PFSK-1 (cell line): ENCODE results near the gene HMCN2.

ENCODE experiments used
- FOXP2 ChIP-seq: optimal IDR thresholded peaks from 2 replicates; pipeline ENCODE3; 2011; ENCODE audit warnings: borderline replicate concordance, control low read depth, inconsistent platforms; ENCODE audit not compliant: insufficient read depth; ENCODE audit errors: extremely low read length, extremely low read depth
- POLR2AphosphoS5 ChIP-seq: IDR thresholded peaks from 2 replicates; pipeline ENCODE4 v1.6.1; 2012; ENCODE audit warnings: low read depth, mild to moderate bottlenecking, control low read depth, low read length, moderate library complexity
- SIN3A ChIP-seq: IDR thresholded peaks from 2 replicates; pipeline ENCODE4 v1.6.1; 2012; ENCODE audit warnings: mild to moderate bottlenecking, low read length, moderate library complexity, borderline replicate concordance; ENCODE audit not compliant: insufficient read depth
- TAF1 ChIP-seq: IDR thresholded peaks from 2 replicates; pipeline ENCODE4 v1.6.1; 2012; ENCODE audit warnings: low read length, control low read depth, borderline replicate concordance; ENCODE audit not compliant: insufficient read depth
- TF ChIP-seq, protein P1 (sequence below), 2 experiments: IDR thresholded peaks; 2 replicates each; pipeline versions ENCODE4 v1.6.1 to v1.8.0; 2011 to 2012; ENCODE audit warnings: low read depth in 2 of 2, low read length in 2 of 2, control low read depth in 1 of 2, inconsistent platforms in 1 of 2, mild to moderate bottlenecking in 1 of 2, moderate library complexity in 1 of 2; ENCODE audit not compliant: insufficient read depth in 1 of 2

The HMCN2 gene

DNA sequence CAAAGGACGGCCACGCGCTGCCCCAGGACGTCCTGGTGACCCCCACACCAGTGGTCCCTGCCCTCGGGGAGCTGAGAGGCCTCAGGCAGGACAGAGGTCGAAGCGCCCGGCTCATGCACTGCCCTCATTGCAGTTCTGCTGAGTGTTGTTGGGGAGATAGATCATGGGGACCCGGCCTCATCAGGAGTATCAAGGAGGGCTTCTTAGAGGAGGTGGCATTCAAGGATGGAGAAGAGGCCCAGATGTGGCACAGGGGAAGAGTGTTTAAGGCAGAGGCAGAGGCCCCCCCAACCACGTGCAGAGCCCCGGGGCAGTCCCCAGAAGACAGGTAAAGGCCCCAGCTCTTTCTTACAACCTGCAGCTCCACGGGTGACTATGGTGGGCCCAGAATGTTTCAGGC, 205.4 kb downstream of the HMCN2 start:
- TF ChIP-seq, protein P1, sequence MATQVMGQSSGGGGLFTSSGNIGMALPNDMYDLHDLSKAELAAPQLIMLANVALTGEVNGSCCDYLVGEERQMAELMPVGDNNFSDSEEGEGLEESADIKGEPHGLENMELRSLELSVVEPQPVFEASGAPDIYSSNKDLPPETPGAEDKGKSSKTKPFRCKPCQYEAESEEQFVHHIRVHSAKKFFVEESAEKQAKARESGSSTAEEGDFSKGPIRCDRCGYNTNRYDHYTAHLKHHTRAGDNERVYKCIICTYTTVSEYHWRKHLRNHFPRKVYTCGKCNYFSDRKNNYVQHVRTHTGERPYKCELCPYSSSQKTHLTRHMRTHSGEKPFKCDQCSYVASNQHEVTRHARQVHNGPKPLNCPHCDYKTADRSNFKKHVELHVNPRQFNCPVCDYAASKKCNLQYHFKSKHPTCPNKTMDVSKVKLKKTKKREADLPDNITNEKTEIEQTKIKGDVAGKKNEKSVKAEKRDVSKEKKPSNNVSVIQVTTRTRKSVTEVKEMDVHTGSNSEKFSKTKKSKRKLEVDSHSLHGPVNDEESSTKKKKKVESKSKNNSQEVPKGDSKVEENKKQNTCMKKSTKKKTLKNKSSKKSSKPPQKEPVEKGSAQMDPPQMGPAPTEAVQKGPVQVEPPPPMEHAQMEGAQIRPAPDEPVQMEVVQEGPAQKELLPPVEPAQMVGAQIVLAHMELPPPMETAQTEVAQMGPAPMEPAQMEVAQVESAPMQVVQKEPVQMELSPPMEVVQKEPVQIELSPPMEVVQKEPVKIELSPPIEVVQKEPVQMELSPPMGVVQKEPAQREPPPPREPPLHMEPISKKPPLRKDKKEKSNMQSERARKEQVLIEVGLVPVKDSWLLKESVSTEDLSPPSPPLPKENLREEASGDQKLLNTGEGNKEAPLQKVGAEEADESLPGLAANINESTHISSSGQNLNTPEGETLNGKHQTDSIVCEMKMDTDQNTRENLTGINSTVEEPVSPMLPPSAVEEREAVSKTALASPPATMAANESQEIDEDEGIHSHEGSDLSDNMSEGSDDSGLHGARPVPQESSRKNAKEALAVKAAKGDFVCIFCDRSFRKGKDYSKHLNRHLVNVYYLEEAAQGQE (IDR thresholded peaks at IDR 0.05; ENCODE audit: insufficient read depth in 1 of 2, low read depth in 2 of 2, low read length in 2 of 2) = no peak
- TF ChIP-seq SIN3A = no peak
- no peak for TF ChIP-seq POLR2AphosphoS5
- TF ChIP-seq TAF1 = no peak
- no peak for TF ChIP-seq FOXP2

DNA sequence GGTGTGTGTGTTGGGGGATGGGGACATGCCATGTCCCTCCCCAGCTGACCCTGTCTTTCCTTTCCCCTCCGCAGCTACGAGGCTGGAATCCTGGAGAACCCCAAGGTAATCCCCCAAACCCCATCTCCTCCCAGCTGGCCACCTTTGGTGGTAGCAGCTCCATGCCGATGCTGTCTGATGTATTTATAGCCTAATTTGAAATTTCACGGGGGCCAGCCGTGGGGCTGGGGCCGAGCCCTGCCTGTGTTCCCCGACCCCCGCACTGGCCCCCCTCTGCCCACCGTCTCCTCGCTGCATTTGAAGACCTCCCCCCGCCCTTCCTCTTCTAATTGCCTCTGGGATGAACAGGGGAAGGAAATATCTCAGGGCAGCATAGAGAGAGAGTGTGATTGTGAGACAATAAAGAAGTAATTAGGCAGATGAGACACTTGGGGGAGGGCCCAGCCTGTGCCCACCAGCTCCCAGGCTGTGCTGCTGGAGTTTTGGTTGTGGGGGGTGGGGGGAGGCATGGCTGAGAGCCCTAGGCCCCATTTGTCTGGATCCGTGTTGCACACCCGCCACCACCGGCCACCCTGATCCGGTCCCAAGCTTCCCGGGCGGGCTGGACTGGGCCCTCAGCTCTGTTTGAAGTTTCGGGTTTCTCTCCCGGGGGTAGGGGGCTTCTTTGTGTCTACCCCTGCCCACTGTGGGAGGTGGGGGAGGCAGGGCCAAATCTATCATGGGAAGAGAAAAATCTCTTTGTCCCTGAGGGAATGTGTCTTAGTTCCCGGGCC, 206.0 kb downstream of the HMCN2 start:
- no peak for TF ChIP-seq SIN3A
- TF ChIP-seq FOXP2 = no peak

DNA sequence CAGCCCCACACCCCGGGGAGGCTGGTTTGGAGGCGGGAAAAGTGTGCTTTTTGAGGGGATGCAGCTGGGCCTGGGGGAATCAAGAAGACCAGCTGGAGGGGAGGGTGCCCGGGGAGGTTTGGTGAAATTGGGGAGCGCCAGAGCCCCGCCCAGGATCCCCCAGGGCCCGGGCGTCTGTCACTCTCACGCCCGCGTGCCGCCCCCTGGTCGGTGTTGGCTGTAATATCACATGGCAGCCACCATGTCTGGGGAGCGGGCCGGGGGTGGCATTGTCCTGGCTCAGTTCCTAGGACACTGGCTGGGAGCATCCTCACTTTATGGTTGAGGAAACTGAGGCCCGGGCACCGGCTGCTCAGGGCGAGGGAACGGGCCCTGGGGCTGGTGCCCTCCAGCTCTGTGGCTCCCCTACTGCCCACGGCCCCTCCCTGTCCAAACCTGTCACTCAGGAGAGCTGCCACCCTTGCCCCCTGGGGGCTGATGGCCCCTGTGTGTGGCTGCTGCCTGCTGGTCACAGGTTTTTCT, 206.7 kb downstream of the HMCN2 start:
- TF ChIP-seq, protein P1 (IDR thresholded peaks at IDR 0.05; ENCODE audit: insufficient read depth in 1 of 2, low read depth in 2 of 2, low read length in 2 of 2) = no peak
- TF ChIP-seq SIN3A (no peak), POLR2AphosphoS5 (no peak), FOXP2 (no peak), TAF1 (no peak)

DNA sequence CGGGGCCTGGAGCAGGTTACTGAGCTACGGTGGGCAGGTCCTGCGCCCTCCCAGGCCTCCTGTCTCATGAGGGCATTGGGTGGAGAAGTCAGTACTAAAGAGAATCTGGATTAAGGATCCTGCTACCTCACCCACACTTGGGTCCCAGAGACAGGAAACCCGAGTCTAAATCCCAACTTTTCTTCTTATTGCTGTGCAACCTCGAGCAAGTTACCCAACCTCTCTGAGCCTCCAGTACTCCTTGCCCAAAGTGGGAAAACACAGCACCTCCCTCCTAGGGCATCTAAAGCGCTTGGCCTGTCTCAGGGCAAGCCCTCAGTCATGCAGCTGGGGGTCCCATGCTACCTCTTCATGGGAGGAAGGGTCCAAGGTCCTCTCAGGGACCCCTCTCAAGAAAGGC, 207.4 kb downstream of the HMCN2 start:
- no peak for TF ChIP-seq POLR2AphosphoS5
- TF ChIP-seq TAF1 = no peak
- no peak for TF ChIP-seq FOXP2
- no peak for TF ChIP-seq SIN3A
- TF ChIP-seq, protein P1 (IDR thresholded peaks at IDR 0.05; ENCODE audit: insufficient read depth in 1 of 2, low read depth in 2 of 2, low read length in 2 of 2) = no peak

DNA sequence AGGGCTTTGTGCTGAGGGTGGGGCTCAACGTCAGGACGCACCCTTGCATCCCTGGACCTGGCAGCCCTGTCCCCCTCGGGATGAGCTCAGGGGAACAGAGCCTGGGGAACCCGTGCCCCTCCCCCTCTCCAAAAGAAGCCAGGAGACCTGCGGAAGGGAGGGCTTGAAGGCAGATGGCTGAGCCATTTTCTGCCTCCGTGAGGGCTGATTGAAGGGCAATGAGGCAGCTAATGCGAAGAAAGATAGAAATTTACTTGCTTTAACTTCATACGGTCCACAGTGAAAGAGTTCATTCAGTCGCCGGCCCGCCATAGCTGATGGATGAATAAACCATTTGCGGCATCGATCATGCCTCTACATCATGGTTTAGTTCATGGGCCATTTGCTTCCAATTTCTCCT, 208.0 kb downstream of the HMCN2 start:
- TF ChIP-seq POLR2AphosphoS5 (no peak), FOXP2 (no peak), SIN3A (no peak), TAF1 (no peak)
- TF ChIP-seq, protein P1 (IDR thresholded peaks at IDR 0.05; ENCODE audit: insufficient read depth in 1 of 2, low read depth in 2 of 2, low read length in 2 of 2) = no peak
